GM12878 (cell line): ENCODE results near the gene GIPC3. TPM values are rescaled to one million over a fixed set of nuclear protein-coding genes. Genes with fewer than 3 reads are reported as not detected.

Experiments used
- ATAC-seq: fragments of 200-7000 bp; cut with Tn5 transposase; 3 replicates; pipeline ENCODE4 v1.9.1; 2020; ENCODE audit warnings: mild to moderate bottlenecking, moderate library complexity
- BruUV-seq: library from RNA; stranded (reverse); fragments of 400-500 nt; replicated peaks from 2 replicates; lab custom pipeline; 2021; lab: Mats Ljungman, UMichigan
- CTCF ChIA-PET: fragments of 300-600 bp; sonication (Branson Sonifier 250); formaldehyde crosslinking; extraction: SDS; loops from one replicate; lab custom pipeline; 2021; ENCODE audit warnings: inconsistent platforms; lab: Yijun Ruan, JAX
- POLR2A ChIA-PET: fragments of 350-600 bp; formaldehyde crosslinking; extraction: SDS; loops from one replicate; lab custom pipeline; 2021; ENCODE audit warnings: inconsistent platforms; lab: Charles Lee
- RAD21 ChIA-PET: fragments of 300-600 bp; sonication (Branson Sonifier 250); formaldehyde crosslinking; loops from one replicate; lab custom pipeline; 2023; ENCODE audit warnings: antibody characterized with exemption; ENCODE audit not compliant: unreplicated experiment; lab: Charles Lee
- SMC1A ChIA-PET: fragments of 300-600 bp; sonication (Branson Sonifier 250); formaldehyde crosslinking; loops from one replicate; lab custom pipeline; 2023; ENCODE audit not compliant: unreplicated experiment, uncharacterized antibody; lab: Charles Lee
- DNase-seq: peaks from one replicate; pipeline ENCODE4 v3.0.0-alpha.2; 2011; ENCODE audit warnings: low read depth, low spot score
- FAIRE-seq: peaks from 3 replicates; lab custom pipeline; 2011; peaks lifted over from hg19 to GRCh38; lab: Jason Lieb, UNC
- H2AFZ ChIP-seq: 2 replicates; pipeline ENCODE4 v1.6.0; 2011; ENCODE audit warnings: low read depth, low read length, control low read depth; ENCODE audit not compliant: control insufficient read depth
- H3K27ac ChIP-seq: 2 replicates; pipeline ENCODE4 v1.5.1; 2011; ENCODE audit warnings: control low read depth; ENCODE audit not compliant: control insufficient read depth, insufficient read depth
- H3K27me3 ChIP-seq, 2 experiments: replicated peaks in 1 of 2; 2 replicates each; pipeline versions ENCODE4 v1.6.0 to v1.6.1; 2011; ENCODE audit warnings: low read length in 1 of 2; ENCODE audit not compliant: control insufficient read depth in 2 of 2, insufficient read depth in 2 of 2
- H3K36me3 ChIP-seq, 2 experiments: 2 replicates each; pipeline ENCODE4 v1.5.1; 2011; ENCODE audit warnings: low read length in 1 of 2; ENCODE audit not compliant: control insufficient read depth in 2 of 2, insufficient read depth in 2 of 2
- H3K4me1 ChIP-seq: 2 replicates; pipeline ENCODE4 v1.6.1; 2011; ENCODE audit warnings: mild to moderate bottlenecking, low read length, moderate library complexity, mixed read lengths; ENCODE audit not compliant: control insufficient read depth, insufficient read depth
- H3K4me2 ChIP-seq: 2 replicates; pipeline ENCODE4 v1.6.0; 2011; ENCODE audit warnings: control low read depth; ENCODE audit not compliant: control insufficient read depth, insufficient read depth
- H3K4me3 ChIP-seq: fragments of 200-600 bp; sonication (generic); 2 replicates; pipeline ENCODE4 v1.5.1; 2016
- H3K79me2 ChIP-seq: 2 replicates; pipeline ENCODE4 v1.6.0; 2011; ENCODE audit warnings: low read length; ENCODE audit not compliant: control insufficient read depth, insufficient read depth
- H3K9ac ChIP-seq: 2 replicates; pipeline ENCODE4 v1.8.0; 2011; ENCODE audit warnings: low read length, control low read depth, mixed read lengths; ENCODE audit not compliant: control insufficient read depth, insufficient read depth
- H3K9me3 ChIP-seq: replicated peaks from 3 replicates; pipeline ENCODE4 v1.5.1; 2011; ENCODE audit warnings: mild to moderate bottlenecking, low read length; ENCODE audit not compliant: control insufficient read depth, insufficient read depth
- H4K20me1 ChIP-seq: 2 replicates; pipeline ENCODE4 v1.6.0; 2011; ENCODE audit not compliant: control insufficient read depth, insufficient read depth
- BHLHE40 ChIP-seq, 2 experiments: fragments of 450-650 bp in 1 of 2; IDR thresholded peaks; 2 replicates each; pipeline ENCODE4 v1.6.1; 2011 to 2017; ENCODE audit warnings: low read depth in 2 of 2, borderline replicate concordance in 1 of 2, improper control_type of control experiment in 1 of 2, low read length in 1 of 2, mild to moderate bottlenecking in 1 of 2
- EED ChIP-seq: sonication (generic); IDR thresholded peaks from 2 replicates; pipeline ENCODE4 v1.6.1; 2016; ENCODE audit warnings: antibody characterized with exemption, low read depth
- ESRRA ChIP-seq: IDR thresholded peaks from 2 replicates; pipeline ENCODE4 v1.6.1; 2012; ENCODE audit warnings: mild to moderate bottlenecking, low read length, improper control_type of control experiment
- EZH2 ChIP-seq: IDR thresholded peaks from 2 replicates; pipeline ENCODE4 v1.6.1; 2012; ENCODE audit warnings: low read depth, mild to moderate bottlenecking, control low read depth, inconsistent platforms, low read length, borderline replicate concordance; ENCODE audit not compliant: control insufficient read depth
- GABPA ChIP-seq: IDR thresholded peaks from 2 replicates; pipeline ENCODE4 v1.6.1; 2014; ENCODE audit warnings: antibody characterized with exemption, low read depth, mild to moderate bottlenecking, inconsistent platforms
- HDAC6 ChIP-seq: fragments of 200-600 bp; sonication (generic); IDR thresholded peaks from one replicate; pipeline ENCODE4 v1.8.0; 2017; ENCODE audit warnings: antibody characterized with exemption; ENCODE audit not compliant: unreplicated experiment
- IKZF1 ChIP-seq: fragments of 450-650 bp; conservative IDR thresholded peaks from 2 replicates; pipeline ENCODE4 v1.6.1; 2017; ENCODE audit warnings: antibody characterized with exemption, mild to moderate bottlenecking
- IKZF2 ChIP-seq, 2 experiments: fragments of 450-650 bp; IDR thresholded peaks; 2 replicates each; pipeline ENCODE4 v1.6.1; 2017; ENCODE audit warnings: mild to moderate bottlenecking in 2 of 2, moderate library complexity in 2 of 2
- NBN ChIP-seq: fragments of 450-650 bp; IDR thresholded peaks from 2 replicates; pipeline ENCODE4 v1.6.1; 2016
- NR2C1 ChIP-seq: fragments of 450-650 bp; IDR thresholded peaks from 2 replicates; pipeline ENCODE4 v1.6.1; 2017; ENCODE audit warnings: antibody characterized with exemption, mild to moderate bottlenecking, moderate library complexity
- PAX5 ChIP-seq: IDR thresholded peaks from 2 replicates; pipeline ENCODE4 v1.6.1; 2011; ENCODE audit warnings: low read depth, low read length, borderline replicate concordance
- PAX8 ChIP-seq: fragments of 450-650 bp; IDR thresholded peaks from 2 replicates; pipeline ENCODE4 v1.6.1; 2017; ENCODE audit warnings: mild to moderate bottlenecking, moderate library complexity
- POLR2A ChIP-seq: IDR thresholded peaks from 2 replicates; pipeline ENCODE4 v1.6.1; 2011; ENCODE audit warnings: low read depth, mild to moderate bottlenecking, low read length
- RB1 ChIP-seq: fragments of 450-650 bp; formaldehyde crosslinking; IDR thresholded peaks from 2 replicates; pipeline ENCODE4 v1.6.1; 2017; ENCODE audit warnings: mild to moderate bottlenecking, borderline replicate concordance
- SPI1 ChIP-seq: IDR thresholded peaks from 2 replicates; pipeline ENCODE4 v1.6.1; 2011; ENCODE audit warnings: low read depth, mild to moderate bottlenecking, low read length, moderate library complexity, borderline replicate concordance; ENCODE audit not compliant: insufficient read depth
- ZBED1 ChIP-seq: IDR thresholded peaks from 2 replicates; pipeline ENCODE4 v1.6.1; 2016; ENCODE audit warnings: borderline replicate concordance
- ZNF384 ChIP-seq: IDR thresholded peaks from 2 replicates; pipeline ENCODE4 v1.6.1; 2012; ENCODE audit warnings: low read depth, mild to moderate bottlenecking, low read length, improper control_type of control experiment, borderline replicate concordance
- WGBS: methylation state at CpG from one replicate; pipeline ENCODE4 v1.1.6; 2016; ENCODE audit warnings: low lambda C conversion rate; ENCODE audit not compliant: insufficient replicate concordance, insufficient coverage; ENCODE audit errors: missing lambda C conversion rate; 5-methylcytosine and 5-hydroxymethylcytosine counted together
- in situ Hi-C: fragments of 300-500 bp; cut with MboI; formaldehyde crosslinking; loops from 9 replicates; pipeline ENCODE4 v1.14.3; 2018; ENCODE audit warnings: mixed read lengths
- intact Hi-C: fragments of 100-400 bp; cut with micrococcal nuclease; formaldehyde crosslinking; loops from one replicate; pipeline ENCODE4 v1.14.2; 2022; ENCODE audit not compliant: unreplicated experiment
- polyA plus RNA-seq, 11 experiments: library from polyadenylated mRNA; depleted of rRNA in 4 of 11; unstranded in 6 of 11; stranded (reverse) in 5 of 11; fragments of >200 nt; fragmentation: Nextera tagmentation in 4 of 11; fragmentation: Illumina TruSeq in 1 of 11; extraction: Ambion mirVana in 4 of 11; extraction: Trizol in 1 of 11; gene quantifications; 1 replicate in 1 of 11; 2 replicates in 10 of 11; pipeline versions ENCODE4 v1.2.1 to v1.2.3, GENCODE V29; 2011 to 2016; ENCODE audit warnings: inconsistent platforms in 2 of 11, missing spikeins in 2 of 11, low read depth in 1 of 11
- total RNA-seq, 4 experiments: library from RNA; depleted of rRNA in 3 of 4; stranded (reverse); fragments of >200 nt in 3 of 4; fragmentation: Illumina TruSeq in 1 of 4; extraction: Trizol in 1 of 4; gene quantifications; 2 replicates each; pipeline versions ENCODE4 v1.2.1 to v1.2.3, GENCODE V29; 2013 to 2021
- TF ChIP-seq, protein P1 (sequence below): fragments of 450-650 bp; IDR thresholded peaks from 2 replicates; pipeline ENCODE4 v1.6.1; 2016; ENCODE audit warnings: mild to moderate bottlenecking, moderate library complexity, borderline replicate concordance
- TF ChIP-seq, protein P2 (sequence below): fragments of 450-650 bp; IDR thresholded peaks from 2 replicates; pipeline ENCODE4 v1.6.1; 2016; ENCODE audit warnings: mild to moderate bottlenecking

The GIPC3 gene
- total and polyA plus RNA-seq, 10 of the 15 experiments (the other 5 are each of a cell fraction or from before 2014, with no cell fraction given) = not detected

DNA sequence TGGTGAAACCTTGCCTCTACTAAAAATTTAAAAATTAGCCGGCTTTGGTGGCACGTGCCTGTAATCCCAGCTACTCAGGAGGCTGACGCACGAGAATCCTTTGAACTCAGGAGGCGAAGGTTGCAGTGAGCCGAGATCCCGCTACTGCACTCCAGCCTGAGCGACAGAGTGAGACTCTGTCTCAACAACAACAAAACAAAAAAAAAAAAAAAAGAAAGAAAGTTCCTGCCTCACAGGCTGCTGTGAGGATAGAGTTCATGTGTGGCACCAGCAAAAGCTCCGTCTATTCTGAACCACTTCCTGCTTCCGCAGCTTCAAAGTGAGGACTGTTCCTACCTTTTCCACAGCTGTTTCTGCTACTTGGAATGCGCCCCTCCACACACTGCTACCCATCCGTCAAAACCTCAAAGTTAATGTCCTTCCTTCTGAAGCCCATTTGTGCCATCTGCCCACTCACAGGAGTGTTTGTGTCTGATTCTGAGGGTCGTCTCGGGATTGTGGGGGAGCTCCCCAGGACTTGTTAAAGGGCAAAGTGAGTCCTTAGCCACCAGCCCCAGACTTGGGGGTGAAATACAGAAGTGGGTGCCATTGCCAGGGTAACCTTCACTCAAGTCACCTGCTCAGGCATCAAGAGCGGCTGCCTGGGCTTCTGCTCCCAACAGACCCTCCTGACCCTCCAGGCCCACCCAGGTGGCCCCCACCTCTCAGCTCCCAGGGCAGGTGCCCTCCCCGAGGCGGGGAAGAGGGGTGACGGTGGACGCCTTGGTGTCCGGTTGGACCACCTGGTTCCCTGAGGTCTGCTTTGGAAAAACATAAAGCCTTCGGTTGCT, 30.8 kb upstream of the GIPC3 start:
- FAIRE-seq (no peak), ATAC-seq (no peak), DNase-seq (no peak)
- ChIA-PET POLR2A (interaction anchor here (0.6 to 1.3 kb wide), 10 partner anchors 10 to 1143 kb away, joined by 3 to 6 read pairs (median 4); partner anchors contain the start of gene MRPL54), RAD21 (interaction anchor here (1.0 to 1.2 kb wide), 3 partner anchors 29 to 208 kb away, joined by 3 to 5 read pairs (median 4); partner anchors contain the start of gene MRPL54), CTCF (interaction anchor here (1.1 to 3.4 kb wide), 5 partner anchors 9 to 145 kb away, joined by 3 to 20 read pairs (median 6); partner anchors contain the start of gene PIP5K1C), SMC1A (interaction anchor here (0.6 kb wide), 1 partner anchor 49 kb away, joined by 3 read pairs; no protein-coding TSS in a partner anchor)
- H3K4me1 ChIP-seq = peaks cover 28% of the 10 kb centered on the region
- BruUV-seq = TSS peak; percentile 80
- peaks cover 37% of the 10 kb centered on the region for H3K79me2 ChIP-seq
- H2AFZ ChIP-seq = peak overlapping the region; percentile 35
- peak overlapping the region; percentile 28 for H3K27ac ChIP-seq
- no peaks in the 10 kb centered on the region for H4K20me1 ChIP-seq
- H3K4me3 ChIP-seq = peak overlapping the region; percentile 94
- peak overlapping the region; percentile 75 for H3K4me2 ChIP-seq
- intact Hi-C loops (loop anchor here (5.0 kb wide), 1 partner anchor 73 kb away; the partner anchor contains the start of gene CACTIN), in situ Hi-C loops (no loop called here)
- peaks cover 0 to 2% of the 10 kb centered on the region in 2 experiments; a peak in 2 of 4 replicates for H3K36me3 ChIP-seq
- H3K9ac ChIP-seq = peak overlapping the region; percentile 1
- no peaks in the 10 kb centered on the region for H3K9me3 ChIP-seq
- 71% methylated on average over 20 of the region's 21 CpGs for WGBS
- no peaks in the 10 kb centered on the region for H3K27me3 ChIP-seq
- TF ChIP-seq, protein P1, sequence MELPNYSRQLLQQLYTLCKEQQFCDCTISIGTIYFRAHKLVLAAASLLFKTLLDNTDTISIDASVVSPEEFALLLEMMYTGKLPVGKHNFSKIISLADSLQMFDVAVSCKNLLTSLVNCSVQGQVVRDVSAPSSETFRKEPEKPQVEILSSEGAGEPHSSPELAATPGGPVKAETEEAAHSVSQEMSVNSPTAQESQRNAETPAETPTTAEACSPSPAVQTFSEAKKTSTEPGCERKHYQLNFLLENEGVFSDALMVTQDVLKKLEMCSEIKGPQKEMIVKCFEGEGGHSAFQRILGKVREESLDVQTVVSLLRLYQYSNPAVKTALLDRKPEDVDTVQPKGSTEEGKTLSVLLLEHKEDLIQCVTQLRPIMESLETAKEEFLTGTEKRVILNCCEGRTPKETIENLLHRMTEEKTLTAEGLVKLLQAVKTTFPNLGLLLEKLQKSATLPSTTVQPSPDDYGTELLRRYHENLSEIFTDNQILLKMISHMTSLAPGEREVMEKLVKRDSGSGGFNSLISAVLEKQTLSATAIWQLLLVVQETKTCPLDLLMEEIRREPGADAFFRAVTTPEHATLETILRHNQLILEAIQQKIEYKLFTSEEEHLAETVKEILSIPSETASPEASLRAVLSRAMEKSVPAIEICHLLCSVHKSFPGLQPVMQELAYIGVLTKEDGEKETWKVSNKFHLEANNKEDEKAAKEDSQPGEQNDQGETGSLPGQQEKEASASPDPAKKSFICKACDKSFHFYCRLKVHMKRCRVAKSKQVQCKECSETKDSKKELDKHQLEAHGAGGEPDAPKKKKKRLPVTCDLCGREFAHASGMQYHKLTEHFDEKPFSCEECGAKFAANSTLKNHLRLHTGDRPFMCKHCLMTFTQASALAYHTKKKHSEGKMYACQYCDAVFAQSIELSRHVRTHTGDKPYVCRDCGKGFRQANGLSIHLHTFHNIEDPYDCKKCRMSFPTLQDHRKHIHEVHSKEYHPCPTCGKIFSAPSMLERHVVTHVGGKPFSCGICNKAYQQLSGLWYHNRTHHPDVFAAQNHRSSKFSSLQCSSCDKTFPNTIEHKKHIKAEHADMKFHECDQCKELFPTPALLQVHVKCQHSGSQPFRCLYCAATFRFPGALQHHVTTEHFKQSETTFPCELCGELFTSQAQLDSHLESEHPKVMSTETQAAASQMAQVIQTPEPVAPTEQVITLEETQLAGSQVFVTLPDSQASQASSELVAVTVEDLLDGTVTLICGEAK = peak; percentile 87
- TF ChIP-seq NR2C1 (0 out of 2 replicates have a peak, but pooled peaks have one; percentile 11), POLR2A (no peak), SPI1 (peak; percentile 44; the same call in 1 of the 2 replicates), ZNF384 (peak; percentile 60; the same call in 1 of the 2 replicates), PAX8 (no peak), GABPA (peak; percentile 78; the same call in 1 of the 2 replicates), RB1 (no peak), IKZF1 (peak; percentile 54; the same call in 1 of the 2 replicates), IKZF2 (IDR thresholded peaks at IDR 0.05) (peak in 1 of 2 experiments; percentile 46; a peak in 1 of 4 replicates), HDAC6 (no peak), NBN (peak; percentile 52; the same call in 1 of the 2 replicates), EED (no peak), ESRRA (no peak), ZBED1 (no peak), EZH2 (no peak), PAX5 (no peak), BHLHE40 (IDR thresholded peaks at IDR 0.05; ENCODE audit: borderline replicate concordance in 1 of 2, low read depth in 2 of 2, low read length in 1 of 2) (peak; percentile 44 to 80)
- TF ChIP-seq, protein P2, sequence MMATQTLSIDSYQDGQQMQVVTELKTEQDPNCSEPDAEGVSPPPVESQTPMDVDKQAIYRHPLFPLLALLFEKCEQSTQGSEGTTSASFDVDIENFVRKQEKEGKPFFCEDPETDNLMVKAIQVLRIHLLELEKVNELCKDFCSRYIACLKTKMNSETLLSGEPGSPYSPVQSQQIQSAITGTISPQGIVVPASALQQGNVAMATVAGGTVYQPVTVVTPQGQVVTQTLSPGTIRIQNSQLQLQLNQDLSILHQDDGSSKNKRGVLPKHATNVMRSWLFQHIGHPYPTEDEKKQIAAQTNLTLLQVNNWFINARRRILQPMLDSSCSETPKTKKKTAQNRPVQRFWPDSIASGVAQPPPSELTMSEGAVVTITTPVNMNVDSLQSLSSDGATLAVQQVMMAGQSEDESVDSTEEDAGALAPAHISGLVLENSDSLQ = peak; percentile 48; the same call in 1 of the 2 replicates
